B cell (primary cell): ENCODE results near the gene IKZF2. TPM values are rescaled to one million over a fixed set of nuclear protein-coding genes. Genes with fewer than 3 reads are reported as not detected.

ENCODE experiments used
- ATAC-seq: fragments of 200-7000 bp; cut with Tn5 transposase; one replicate; pipeline ENCODE4 v1.10.0; 2021; ENCODE audit warnings: low read depth, mild to moderate bottlenecking, moderate number of reproducible peaks, moderate library complexity
- CTCF ChIA-PET: fragments of 350-600 bp; sonication (Branson Sonifier 250); formaldehyde crosslinking; loops from one replicate; lab custom pipeline; 2021; ENCODE audit warnings: antibody characterized with exemption, inconsistent platforms; lab: Charles Lee
- POLR2A ChIA-PET: fragments of 350-600 bp; sonication (Branson Sonifier 250); formaldehyde crosslinking; loops from one replicate; lab custom pipeline; 2021; ENCODE audit warnings: antibody characterized with exemption; lab: Charles Lee
- DNase-seq: peaks from one replicate; pipeline ENCODE4 v3.0.0; 2013
- H2AFZ ChIP-seq: 2 replicates; pipeline ENCODE4 v1.6.1; 2012; ENCODE audit warnings: mild to moderate bottlenecking, low read depth, low read length; ENCODE audit not compliant: insufficient read depth, poor library complexity, severe bottlenecking
- H3K27ac ChIP-seq, 2 donors: 1 replicate in 1 of 2; 2 replicates in 1 of 2; pipeline ENCODE4 v1.5.1; 2012 to 2013; ENCODE audit warnings: low read length in 2 of 2, mild to moderate bottlenecking in 2 of 2, moderate library complexity in 1 of 2
- H3K27me3 ChIP-seq, 4 experiments: fragments of 200-600 bp in 1 of 4; sonication (generic) in 1 of 4; replicated peaks in 1 of 4; 1 replicate in 2 of 4; 2 replicates in 2 of 4; pipeline versions ENCODE4 v1.6.1 to v1.7.0; 2013 to 2016; ENCODE audit warnings: low read length in 3 of 4, mild to moderate bottlenecking in 2 of 4, mixed read lengths in 1 of 4, moderate library complexity in 1 of 4; ENCODE audit not compliant: insufficient read depth in 4 of 4, control insufficient read depth in 3 of 4; ENCODE audit errors: control extremely low read depth in 1 of 4
- H3K36me3 ChIP-seq, 2 experiments: replicated peaks in 1 of 2; 1 replicate in 1 of 2; 2 replicates in 1 of 2; pipeline versions ENCODE4 v1.6.1 to v1.7.1; 2013; ENCODE audit warnings: low read length in 1 of 2; ENCODE audit not compliant: insufficient read depth in 2 of 2, control insufficient read depth in 1 of 2; ENCODE audit errors: control extremely low read depth in 1 of 2, extremely low read depth in 1 of 2
- H3K4me1 ChIP-seq, 2 donors: fragments of 200-600 bp in 1 of 2; sonication (generic) in 1 of 2; 1 replicate in 1 of 2; 2 replicates in 1 of 2; pipeline versions ENCODE4 v1.5.1 to v1.6.1; 2013 to 2017; ENCODE audit warnings: low read length in 2 of 2; ENCODE audit not compliant: control insufficient read depth in 2 of 2, insufficient read depth in 2 of 2
- H3K4me2 ChIP-seq: replicated peaks from 2 replicates; pipeline ENCODE3; 2012; ENCODE audit warnings: mild to moderate bottlenecking, low read depth, low read length; ENCODE audit not compliant: poor library complexity, severe bottlenecking
- H3K4me3 ChIP-seq, 5 experiments: fragments of 200-600 bp in 1 of 5; sonication (generic) in 1 of 5; 1 replicate in 3 of 5; 2 replicates in 2 of 5; pipeline versions ENCODE4 v1.5.1 to v1.7.0; 2011 to 2016; ENCODE audit warnings: low read length in 4 of 5, mild to moderate bottlenecking in 4 of 5, low read depth in 2 of 5, control low read depth in 1 of 5, moderate library complexity in 1 of 5; ENCODE audit not compliant: insufficient read depth in 1 of 5; ENCODE audit errors: control extremely low read depth in 1 of 5, extremely low read depth in 1 of 5
- H3K79me2 ChIP-seq: fragments of 200-600 bp; sonication (generic); one replicate; pipeline ENCODE4 v1.6.0; 2016; ENCODE audit warnings: low read length; ENCODE audit not compliant: control insufficient read depth, insufficient read depth
- H3K9ac ChIP-seq: fragments of 200-600 bp; sonication (generic); 2 replicates; pipeline ENCODE4 v1.6.1; 2017; ENCODE audit warnings: mild to moderate bottlenecking, low read length, moderate library complexity
- H3K9me3 ChIP-seq, 3 donors: one replicate each; pipeline versions ENCODE4 v1.6.1 to v1.7.1; 2013; ENCODE audit warnings: low read length in 2 of 3; ENCODE audit not compliant: control insufficient read depth in 2 of 3, insufficient read depth in 1 of 3; ENCODE audit errors: control extremely low read depth in 1 of 3
- H4K20me1 ChIP-seq: 2 replicates; pipeline ENCODE4 v1.6.0; 2012; ENCODE audit warnings: mild to moderate bottlenecking, low read length; ENCODE audit not compliant: insufficient read depth, control insufficient read depth, poor library complexity, severe bottlenecking
- H3K27ac Mint-ChIP-seq: one replicate; pipeline ENCODE4 v1.8.0; 2021; ENCODE audit warnings: mixed read lengths
- H3K27me3 Mint-ChIP-seq: one replicate; pipeline ENCODE4 v1.8.0; 2021; ENCODE audit warnings: mixed read lengths
- H3K4me1 Mint-ChIP-seq: one replicate; pipeline ENCODE4 v1.8.0; 2021; ENCODE audit warnings: mixed read lengths
- H3K4me3 Mint-ChIP-seq: one replicate; pipeline ENCODE4 v1.8.0; 2021; ENCODE audit warnings: mixed read lengths
- H3K9me3 Mint-ChIP-seq: one replicate; pipeline ENCODE4 v1.8.0; 2022; ENCODE audit warnings: mixed read lengths; ENCODE audit not compliant: insufficient read depth
- EZH2 ChIP-seq: IDR thresholded peaks from 2 replicates; pipeline ENCODE4 v1.6.1; 2012; ENCODE audit warnings: borderline replicate concordance, low read depth, mild to moderate bottlenecking, moderate library complexity, low read length; ENCODE audit not compliant: insufficient read depth, poor library complexity, severe bottlenecking
- WGBS: methylation state at CpG from one replicate; pipeline ENCODE4 v1.1.5; 2013; ENCODE audit warnings: missing lambda C conversion rate; ENCODE audit not compliant: insufficient coverage; 5-methylcytosine and 5-hydroxymethylcytosine counted together
- intact Hi-C: fragments of 100-400 bp; cut with micrococcal nuclease; formaldehyde crosslinking; loops from one replicate; pipeline ENCODE4 v1.10.0; 2022
- polyA plus RNA-seq: library from polyadenylated mRNA; depleted of rRNA; stranded (reverse); fragments of >200 nt; gene quantifications from 2 replicates; pipeline ENCODE4 v1.2.3, GENCODE V29; 2012
- total RNA-seq, 2 donors: library from RNA; stranded (reverse); fragments of 120-200 nt in 1 of 2; gene quantifications; 1 replicate in 1 of 2; 2 replicates in 1 of 2; pipeline versions ENCODE4 v1.2.3 to v1.2.4, GENCODE V29; 2013 to 2022
- TF ChIP-seq, protein P1 (sequence below): fragments of 200-600 bp; IDR thresholded peaks from one replicate; pipeline ENCODE4 v1.8.0; 2022; ENCODE audit warnings: antibody characterized with exemption, mild to moderate bottlenecking

IKZF2 gene
- total and polyA plus RNA-seq, 2 donors (not counting 1 experiment from before 2014, with no cell fraction given): 2.5 to 49.3 TPM

GRCh38 chr2:213098612-213099011, 52.8 kb downstream of the IKZF2 start:
- Histone ChIP-seq H3K4me1 (peaks cover 7 to 13% of the 10 kb centered on the region in 2 donors), H4K20me1 (no peaks in the 10 kb centered on the region), H3K9me3 (no peaks in the 10 kb centered on the region), H3K4me3 (no peak overlapping the region), H3K27ac (no peak overlapping the region), H3K27me3 (no peaks in the 10 kb centered on the region), H3K4me2 (no peak overlapping the region), H3K36me3 (no peaks in the 10 kb centered on the region), H3K79me2 (peaks cover 23% of the 10 kb centered on the region), H3K9ac (no peak overlapping the region), H2AFZ (no peak overlapping the region)
- intact Hi-C loops: no loop called here
- 97% methylated on average over 4 of the region's 4 CpGs for WGBS
- Mint-ChIP-seq H3K9me3 (no peaks in the 10 kb centered on the region), H3K4me1 (peaks cover 17% of the 10 kb centered on the region), H3K27me3 (no peaks in the 10 kb centered on the region), H3K27ac (no peak overlapping the region), H3K4me3 (no peak overlapping the region)
- ChIA-PET CTCF (interaction anchor here (0.6 kb wide), 1 partner anchor 409 kb away, joined by 3 read pairs; no protein-coding TSS in a partner anchor), POLR2A (no interaction called here)
- no peak for ATAC-seq
- no peak for TF ChIP-seq EZH2
- TF ChIP-seq, protein P1, sequence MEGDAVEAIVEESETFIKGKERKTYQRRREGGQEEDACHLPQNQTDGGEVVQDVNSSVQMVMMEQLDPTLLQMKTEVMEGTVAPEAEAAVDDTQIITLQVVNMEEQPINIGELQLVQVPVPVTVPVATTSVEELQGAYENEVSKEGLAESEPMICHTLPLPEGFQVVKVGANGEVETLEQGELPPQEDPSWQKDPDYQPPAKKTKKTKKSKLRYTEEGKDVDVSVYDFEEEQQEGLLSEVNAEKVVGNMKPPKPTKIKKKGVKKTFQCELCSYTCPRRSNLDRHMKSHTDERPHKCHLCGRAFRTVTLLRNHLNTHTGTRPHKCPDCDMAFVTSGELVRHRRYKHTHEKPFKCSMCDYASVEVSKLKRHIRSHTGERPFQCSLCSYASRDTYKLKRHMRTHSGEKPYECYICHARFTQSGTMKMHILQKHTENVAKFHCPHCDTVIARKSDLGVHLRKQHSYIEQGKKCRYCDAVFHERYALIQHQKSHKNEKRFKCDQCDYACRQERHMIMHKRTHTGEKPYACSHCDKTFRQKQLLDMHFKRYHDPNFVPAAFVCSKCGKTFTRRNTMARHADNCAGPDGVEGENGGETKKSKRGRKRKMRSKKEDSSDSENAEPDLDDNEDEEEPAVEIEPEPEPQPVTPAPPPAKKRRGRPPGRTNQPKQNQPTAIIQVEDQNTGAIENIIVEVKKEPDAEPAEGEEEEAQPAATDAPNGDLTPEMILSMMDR: no peak
- no peak for DNase-seq

DNA sequence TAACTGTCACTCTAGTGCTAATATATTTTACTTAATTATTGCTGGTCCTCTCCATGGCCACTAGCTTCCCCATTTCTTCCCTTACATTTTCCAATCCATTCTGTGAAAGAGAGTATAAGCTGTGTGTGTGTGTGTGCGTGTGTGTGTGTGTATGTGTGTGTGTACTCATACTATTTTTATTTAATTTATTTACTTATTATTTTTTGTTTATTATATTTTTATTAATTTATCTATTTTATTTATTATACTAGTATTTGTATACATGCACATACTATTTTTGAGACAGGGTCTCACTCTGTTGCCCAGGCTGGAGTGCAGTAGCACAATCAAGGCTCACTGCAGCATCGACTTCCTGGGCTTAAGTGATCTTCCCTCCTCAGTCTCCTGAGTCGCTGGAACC, 59.6 kb downstream of the IKZF2 start:
- H3K27ac Mint-ChIP-seq: no peak overlapping the region
- no peaks in the 10 kb centered on the region for H3K27me3 Mint-ChIP-seq
- Histone ChIP-seq H4K20me1 (no peaks in the 10 kb centered on the region), H3K9me3 (no peaks in the 10 kb centered on the region), H3K4me1 (no peaks in the 10 kb centered on the region), H3K36me3 (no peaks in the 10 kb centered on the region), H2AFZ (no peak overlapping the region), H3K4me3 (no peak overlapping the region), H3K9ac (no peak overlapping the region), H3K27ac (no peak overlapping the region), H3K79me2 (peaks cover 26% of the 10 kb centered on the region), H3K27me3 (no peaks in the 10 kb centered on the region), H3K4me2 (no peak overlapping the region)
- no peak overlapping the region for H3K4me3 Mint-ChIP-seq
- H3K4me1 Mint-ChIP-seq: peaks cover 12% of the 10 kb centered on the region
- no peak for TF ChIP-seq EZH2
- TF ChIP-seq, protein P1: no peak
- intact Hi-C loops: no loop called here
- H3K9me3 Mint-ChIP-seq: no peaks in the 10 kb centered on the region
- ChIA-PET POLR2A (no interaction called here), CTCF (no interaction called here)
- DNase-seq: no peak
- WGBS: no CpG with 5 or more reads among the region's 3 CpGs
- no peak for ATAC-seq
